Endothelial cell of umbilical vein (primary cell): Measurements from ENCODE around the gene STRN.

Experiments
- POLR2A ChIP-seq: IDR thresholded peaks from 2 replicates; pipeline ENCODE4 v1.6.1; 2012; ENCODE audit warnings: low read depth, mild to moderate bottlenecking, control low read depth, low read length
- POLR2AphosphoS5 ChIP-seq: IDR thresholded peaks from 2 replicates; pipeline ENCODE4 v1.6.1; 2012; ENCODE audit warnings: low read depth, mild to moderate bottlenecking, control low read depth, low read length, moderate library complexity; ENCODE audit not compliant: insufficient read depth
- TF ChIP-seq, protein P1 (sequence below), 2 donors: IDR thresholded peaks; 1 replicate in 1 of 2; 2 replicates in 1 of 2; pipeline ENCODE4 v1.5.1; 2011; ENCODE audit warnings: low read length in 2 of 2, mild to moderate bottlenecking in 2 of 2, moderate library complexity in 2 of 2, control low read depth in 1 of 2, inconsistent platforms in 1 of 2, low read depth in 1 of 2; ENCODE audit not compliant: insufficient read depth in 1 of 2; ENCODE audit errors: extremely low read depth in 1 of 2

DNA sequence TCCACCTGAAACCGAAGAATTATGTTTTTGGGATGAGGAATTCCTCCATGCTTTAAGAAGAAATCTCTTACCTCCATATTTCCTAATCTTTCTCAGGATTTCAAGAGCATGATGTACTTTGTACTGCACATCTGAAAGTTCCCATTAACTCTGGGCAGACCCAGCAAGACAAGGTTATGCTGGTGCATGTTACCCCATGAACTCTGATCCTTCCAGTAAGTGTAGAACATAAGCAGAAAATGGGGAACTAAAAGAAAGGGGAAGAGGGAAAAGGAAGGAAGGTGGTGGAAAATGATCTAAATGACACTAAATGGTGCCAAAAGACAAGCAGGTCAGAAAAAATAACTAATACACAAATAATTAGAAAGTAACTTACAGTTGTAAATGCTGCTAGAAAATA lies 50.7 kb downstream of the STRN start:
- TF ChIP-seq, protein P1, sequence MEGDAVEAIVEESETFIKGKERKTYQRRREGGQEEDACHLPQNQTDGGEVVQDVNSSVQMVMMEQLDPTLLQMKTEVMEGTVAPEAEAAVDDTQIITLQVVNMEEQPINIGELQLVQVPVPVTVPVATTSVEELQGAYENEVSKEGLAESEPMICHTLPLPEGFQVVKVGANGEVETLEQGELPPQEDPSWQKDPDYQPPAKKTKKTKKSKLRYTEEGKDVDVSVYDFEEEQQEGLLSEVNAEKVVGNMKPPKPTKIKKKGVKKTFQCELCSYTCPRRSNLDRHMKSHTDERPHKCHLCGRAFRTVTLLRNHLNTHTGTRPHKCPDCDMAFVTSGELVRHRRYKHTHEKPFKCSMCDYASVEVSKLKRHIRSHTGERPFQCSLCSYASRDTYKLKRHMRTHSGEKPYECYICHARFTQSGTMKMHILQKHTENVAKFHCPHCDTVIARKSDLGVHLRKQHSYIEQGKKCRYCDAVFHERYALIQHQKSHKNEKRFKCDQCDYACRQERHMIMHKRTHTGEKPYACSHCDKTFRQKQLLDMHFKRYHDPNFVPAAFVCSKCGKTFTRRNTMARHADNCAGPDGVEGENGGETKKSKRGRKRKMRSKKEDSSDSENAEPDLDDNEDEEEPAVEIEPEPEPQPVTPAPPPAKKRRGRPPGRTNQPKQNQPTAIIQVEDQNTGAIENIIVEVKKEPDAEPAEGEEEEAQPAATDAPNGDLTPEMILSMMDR (IDR thresholded peaks at IDR 0.05; ENCODE audit: extremely low read depth in 1 of 2, insufficient read depth in 1 of 2, low read depth in 1 of 2, low read length in 2 of 2) = no peak
- TF ChIP-seq POLR2AphosphoS5 (no peak), POLR2A (no peak)
